HL-60 (cell line): Measurements from ENCODE around the gene NCKIPSD.

Experiments
- GABPA ChIP-seq: IDR thresholded peaks from 2 replicates; pipeline ENCODE4 v1.6.1; 2012; ENCODE audit warnings: low read depth
- POLR2AphosphoS5 ChIP-seq: IDR thresholded peaks from 2 replicates; pipeline ENCODE4 v1.6.1; 2012; ENCODE audit warnings: low read depth
- TF ChIP-seq, protein P1 (sequence below): IDR thresholded peaks from one replicate; pipeline ENCODE4 v1.5.1; 2011; ENCODE audit warnings: low read length, control low read depth, inconsistent platforms; ENCODE audit not compliant: insufficient read depth
- TF ChIP-seq, protein P2 (sequence below): IDR thresholded peaks from 2 replicates; pipeline ENCODE4 v1.6.1; 2012; ENCODE audit warnings: low read depth; ENCODE audit not compliant: insufficient replicate concordance

- TF ChIP-seq, protein P1, sequence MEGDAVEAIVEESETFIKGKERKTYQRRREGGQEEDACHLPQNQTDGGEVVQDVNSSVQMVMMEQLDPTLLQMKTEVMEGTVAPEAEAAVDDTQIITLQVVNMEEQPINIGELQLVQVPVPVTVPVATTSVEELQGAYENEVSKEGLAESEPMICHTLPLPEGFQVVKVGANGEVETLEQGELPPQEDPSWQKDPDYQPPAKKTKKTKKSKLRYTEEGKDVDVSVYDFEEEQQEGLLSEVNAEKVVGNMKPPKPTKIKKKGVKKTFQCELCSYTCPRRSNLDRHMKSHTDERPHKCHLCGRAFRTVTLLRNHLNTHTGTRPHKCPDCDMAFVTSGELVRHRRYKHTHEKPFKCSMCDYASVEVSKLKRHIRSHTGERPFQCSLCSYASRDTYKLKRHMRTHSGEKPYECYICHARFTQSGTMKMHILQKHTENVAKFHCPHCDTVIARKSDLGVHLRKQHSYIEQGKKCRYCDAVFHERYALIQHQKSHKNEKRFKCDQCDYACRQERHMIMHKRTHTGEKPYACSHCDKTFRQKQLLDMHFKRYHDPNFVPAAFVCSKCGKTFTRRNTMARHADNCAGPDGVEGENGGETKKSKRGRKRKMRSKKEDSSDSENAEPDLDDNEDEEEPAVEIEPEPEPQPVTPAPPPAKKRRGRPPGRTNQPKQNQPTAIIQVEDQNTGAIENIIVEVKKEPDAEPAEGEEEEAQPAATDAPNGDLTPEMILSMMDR, result no peak
- no peak for TF ChIP-seq POLR2AphosphoS5
- TF ChIP-seq, protein P2, sequence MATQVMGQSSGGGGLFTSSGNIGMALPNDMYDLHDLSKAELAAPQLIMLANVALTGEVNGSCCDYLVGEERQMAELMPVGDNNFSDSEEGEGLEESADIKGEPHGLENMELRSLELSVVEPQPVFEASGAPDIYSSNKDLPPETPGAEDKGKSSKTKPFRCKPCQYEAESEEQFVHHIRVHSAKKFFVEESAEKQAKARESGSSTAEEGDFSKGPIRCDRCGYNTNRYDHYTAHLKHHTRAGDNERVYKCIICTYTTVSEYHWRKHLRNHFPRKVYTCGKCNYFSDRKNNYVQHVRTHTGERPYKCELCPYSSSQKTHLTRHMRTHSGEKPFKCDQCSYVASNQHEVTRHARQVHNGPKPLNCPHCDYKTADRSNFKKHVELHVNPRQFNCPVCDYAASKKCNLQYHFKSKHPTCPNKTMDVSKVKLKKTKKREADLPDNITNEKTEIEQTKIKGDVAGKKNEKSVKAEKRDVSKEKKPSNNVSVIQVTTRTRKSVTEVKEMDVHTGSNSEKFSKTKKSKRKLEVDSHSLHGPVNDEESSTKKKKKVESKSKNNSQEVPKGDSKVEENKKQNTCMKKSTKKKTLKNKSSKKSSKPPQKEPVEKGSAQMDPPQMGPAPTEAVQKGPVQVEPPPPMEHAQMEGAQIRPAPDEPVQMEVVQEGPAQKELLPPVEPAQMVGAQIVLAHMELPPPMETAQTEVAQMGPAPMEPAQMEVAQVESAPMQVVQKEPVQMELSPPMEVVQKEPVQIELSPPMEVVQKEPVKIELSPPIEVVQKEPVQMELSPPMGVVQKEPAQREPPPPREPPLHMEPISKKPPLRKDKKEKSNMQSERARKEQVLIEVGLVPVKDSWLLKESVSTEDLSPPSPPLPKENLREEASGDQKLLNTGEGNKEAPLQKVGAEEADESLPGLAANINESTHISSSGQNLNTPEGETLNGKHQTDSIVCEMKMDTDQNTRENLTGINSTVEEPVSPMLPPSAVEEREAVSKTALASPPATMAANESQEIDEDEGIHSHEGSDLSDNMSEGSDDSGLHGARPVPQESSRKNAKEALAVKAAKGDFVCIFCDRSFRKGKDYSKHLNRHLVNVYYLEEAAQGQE, result no peak
- TF ChIP-seq GABPA, result no peak
Observed at GRCh38 chr3:48700731-48701405, 15.2 kb upstream of the NCKIPSD start.
